Measurements from ENCODE around the gene NPTX1. TPM values are rescaled to one million over a fixed set of nuclear protein-coding genes. Genes with fewer than 3 reads are reported as not detected.

NPTX1 gene
- total RNA-seq, 2 experiments from 2014 or later: 0.22 TPM; not detected in 1

DNA sequence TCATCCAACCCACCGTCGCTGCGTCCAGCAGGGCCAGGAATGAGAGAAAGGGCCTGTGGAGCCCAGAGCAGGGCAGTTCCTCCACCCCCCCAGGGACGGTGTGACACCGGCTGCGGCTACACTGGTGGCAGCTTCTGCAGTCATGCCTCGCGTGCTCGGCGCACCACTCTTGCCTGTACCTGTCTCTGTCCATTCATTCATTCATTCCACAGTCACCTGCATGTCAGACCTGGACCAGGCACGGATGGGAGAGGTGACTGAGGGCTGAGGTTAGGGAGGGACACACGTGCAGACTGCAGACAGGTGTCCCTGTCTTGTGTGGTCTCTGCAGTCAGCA lies 34.1 kb downstream of the NPTX1 start:
- no peaks in the 10 kb centered on the region for H3K4me1 ChIP-seq (ENCODE audit: insufficient read depth, low read length, poor library complexity, severe bottlenecking)
- ChIA-PET CTCF (ENCODE audit: unreplicated experiment) (no interaction called here), POLR2A (interaction anchor here (0.9 kb wide), 1 partner anchor 12 kb away, joined by 3 read pairs; no protein-coding TSS in a partner anchor)

DNA sequence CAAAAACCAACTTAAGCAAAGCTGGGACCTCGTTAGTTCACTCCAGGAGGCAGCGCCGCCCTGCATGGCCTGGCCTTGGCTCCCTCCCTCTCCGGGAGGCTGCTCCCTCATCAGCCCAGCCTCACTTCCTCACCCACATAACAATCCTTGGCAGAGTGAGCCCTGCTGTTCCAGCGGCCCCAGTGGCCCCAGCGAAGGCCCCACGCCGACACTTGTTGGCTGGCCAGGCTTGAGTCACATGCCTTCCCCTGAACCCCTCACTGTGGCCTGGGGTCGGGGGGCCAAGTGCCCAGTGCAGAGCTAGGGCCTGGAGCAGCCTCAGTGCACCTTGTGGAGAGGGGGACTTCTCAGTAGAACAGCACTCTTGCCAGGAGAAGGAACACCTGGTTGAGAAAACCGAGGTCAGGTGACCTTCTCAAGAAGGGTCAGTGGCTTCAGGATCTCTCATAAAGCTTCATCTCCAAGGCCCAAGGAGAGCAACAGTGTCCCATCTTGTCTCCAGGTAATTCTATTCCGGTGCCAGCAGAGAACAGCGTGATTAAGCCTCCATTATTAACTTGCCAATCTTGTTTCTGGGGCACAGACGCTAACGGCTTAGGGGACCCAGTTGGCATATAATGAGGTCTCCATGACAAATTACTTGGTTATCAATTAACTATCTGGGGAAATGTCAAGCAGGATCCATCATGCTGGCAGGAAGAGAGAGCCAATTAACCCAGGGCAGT lies 34.6 kb downstream of the NPTX1 start:
- TF ChIP-seq CTCF (conservative IDR thresholded peaks at IDR 0.05; ENCODE audit: low read length) (no peak), EZH2phosphoT487 (IDR thresholded peaks at IDR 0.05; ENCODE audit: borderline replicate concordance, low read depth, low read length) (no peak)
- Histone ChIP-seq H3K79me2 (ENCODE audit: insufficient read depth, low read depth, low read length) (no peaks in the 10 kb centered on the region), H3K4me1 (ENCODE audit: insufficient read depth, low read length, poor library complexity, severe bottlenecking) (no peaks in the 10 kb centered on the region), H3K36me3 (ENCODE audit: insufficient read depth, low read length) (no peaks in the 10 kb centered on the region), H3K27ac (ENCODE audit: low read depth, low read length, poor library complexity, severe bottlenecking) (no peak overlapping the region), H3K9me2 (ENCODE audit: insufficient read depth, low read length) (no peaks in the 10 kb centered on the region), H3K4me3 (ENCODE audit: low read depth, low read length, poor library complexity, severe bottlenecking) (no peak overlapping the region), H3K9me3 (ENCODE audit: low read length) (no peaks in the 10 kb centered on the region), H3K4me2 (ENCODE audit: low read length) (no peak overlapping the region), H4K20me1 (ENCODE audit: insufficient read depth, low read length) (no peaks in the 10 kb centered on the region), H2AFZ (ENCODE audit: low read length) (no peak overlapping the region)
- BruUV-seq (replicated peaks): no TSS peak
- intact Hi-C loops (cut with micrococcal nuclease; ENCODE audit: unreplicated experiment): no loop called here
- POLR2A ChIA-PET: interaction anchor here (0.7 kb wide), 1 partner anchor 13 kb away, joined by 5 read pairs; no protein-coding TSS in a partner anchor
- CTCF ChIA-PET (ENCODE audit: unreplicated experiment): no interaction called here
- DNase-seq (ENCODE audit: low spot score): no peak

More for the DNA sequence above, 34.1 kb downstream of the NPTX1 start:
- Histone ChIP-seq H3K4me3 (ENCODE audit: low read depth, low read length, poor library complexity, severe bottlenecking) (no peak overlapping the region), H3K4me2 (ENCODE audit: low read length) (no peak overlapping the region), H3K9me2 (ENCODE audit: insufficient read depth, low read length) (no peaks in the 10 kb centered on the region), H3K9me3 (ENCODE audit: low read length) (no peaks in the 10 kb centered on the region), H3K27ac (ENCODE audit: low read depth, low read length, poor library complexity, severe bottlenecking) (no peak overlapping the region), H2AFZ (ENCODE audit: low read length) (no peak overlapping the region), H4K20me1 (ENCODE audit: insufficient read depth, low read length) (no peaks in the 10 kb centered on the region), H3K79me2 (ENCODE audit: insufficient read depth, low read depth, low read length) (no peaks in the 10 kb centered on the region), H3K36me3 (ENCODE audit: insufficient read depth, low read length) (no peaks in the 10 kb centered on the region)
- no peak for DNase-seq (ENCODE audit: low spot score)
- TF ChIP-seq EZH2phosphoT487 (IDR thresholded peaks at IDR 0.05; ENCODE audit: borderline replicate concordance, low read depth, low read length) (no peak), CTCF (conservative IDR thresholded peaks at IDR 0.05; ENCODE audit: low read length) (no peak)
- intact Hi-C loops (cut with micrococcal nuclease; ENCODE audit: unreplicated experiment): no loop called here
- no TSS peak for BruUV-seq (replicated peaks)

DNA sequence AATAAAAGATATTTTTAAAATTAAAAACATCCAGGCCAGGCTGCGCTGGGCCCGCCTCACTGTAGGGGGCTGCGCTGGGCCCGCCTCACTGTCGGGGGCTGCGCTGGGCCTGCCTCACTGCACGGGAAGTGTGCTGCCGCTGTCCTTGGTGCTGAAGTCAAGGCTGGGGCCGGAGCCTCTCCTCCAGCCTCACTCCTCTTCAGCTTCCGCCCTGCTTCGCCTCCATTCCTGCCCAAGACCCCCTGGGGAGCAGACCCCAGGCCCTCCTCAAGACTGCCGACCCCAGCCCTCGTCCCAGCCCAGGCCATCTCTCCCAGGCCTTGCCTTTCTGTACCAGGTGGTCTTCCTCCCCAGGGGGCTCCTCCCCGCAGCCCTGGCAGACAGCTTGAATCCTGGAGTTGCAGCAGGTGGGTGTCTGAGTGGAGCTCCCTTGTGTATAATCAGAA lies 35.3 kb downstream of the NPTX1 start:
- Histone ChIP-seq H3K9me2 (ENCODE audit: insufficient read depth, low read length) (no peaks in the 10 kb centered on the region), H3K79me2 (ENCODE audit: insufficient read depth, low read depth, low read length) (no peaks in the 10 kb centered on the region), H3K9me3 (ENCODE audit: low read length) (no peaks in the 10 kb centered on the region), H4K20me1 (ENCODE audit: insufficient read depth, low read length) (no peaks in the 10 kb centered on the region), H2AFZ (ENCODE audit: low read length) (no peak overlapping the region), H3K4me2 (ENCODE audit: low read length) (no peak overlapping the region), H3K36me3 (ENCODE audit: insufficient read depth, low read length) (no peaks in the 10 kb centered on the region), H3K4me3 (ENCODE audit: low read depth, low read length, poor library complexity, severe bottlenecking) (no peak overlapping the region), H3K27ac (ENCODE audit: low read depth, low read length, poor library complexity, severe bottlenecking) (no peak overlapping the region), H3K4me1 (ENCODE audit: insufficient read depth, low read length, poor library complexity, severe bottlenecking) (no peaks in the 10 kb centered on the region)
- DNase-seq (ENCODE audit: low spot score): peak; percentile 65
- CTCF ChIA-PET (ENCODE audit: unreplicated experiment): no interaction called here
- TF ChIP-seq EZH2phosphoT487 (IDR thresholded peaks at IDR 0.05; ENCODE audit: borderline replicate concordance, low read depth, low read length): no peak
- TF ChIP-seq CTCF (conservative IDR thresholded peaks at IDR 0.05; ENCODE audit: low read length): no peak
- intact Hi-C loops (cut with micrococcal nuclease; ENCODE audit: unreplicated experiment): no loop called here
- POLR2A ChIA-PET: interaction anchor here (0.7 kb wide), 1 partner anchor 14 kb away, joined by 5 read pairs; no protein-coding TSS in a partner anchor
- no TSS peak for BruUV-seq (replicated peaks)
